Skeletal muscle tissue (tissue), 4 donors: Measurements from ENCODE around the gene TP53. TPM values are rescaled to one million over a fixed set of nuclear protein-coding genes. Genes with fewer than 3 reads are reported as not detected.

ENCODE experiments used
- H3K27ac ChIP-seq: one replicate; pipeline ENCODE4 v1.7.0; 2013; ENCODE audit warnings: mild to moderate bottlenecking, low read depth, low read length, inconsistent platforms
- H3K27me3 ChIP-seq, 3 donors: one replicate each; pipeline ENCODE4 v1.7.0; 2013; ENCODE audit warnings: low read length in 3 of 3; ENCODE audit not compliant: control insufficient read depth in 3 of 3, insufficient read depth in 3 of 3
- H3K36me3 ChIP-seq, 3 donors: one replicate each; pipeline ENCODE4 v1.7.0; 2013; ENCODE audit warnings: low read length in 3 of 3; ENCODE audit not compliant: control insufficient read depth in 3 of 3, insufficient read depth in 3 of 3
- H3K4me1 ChIP-seq, 3 donors: one replicate each; pipeline ENCODE4 v1.7.0; 2013; ENCODE audit warnings: low read length in 3 of 3, mild to moderate bottlenecking in 3 of 3; ENCODE audit not compliant: control insufficient read depth in 3 of 3, insufficient read depth in 3 of 3
- H3K4me3 ChIP-seq, 3 donors: one replicate each; pipeline ENCODE4 v1.7.0; 2013; ENCODE audit warnings: low read length in 3 of 3
- H3K9ac ChIP-seq, 3 donors: one replicate each; pipeline ENCODE4 v1.7.0; 2013; ENCODE audit warnings: low read length in 3 of 3, mild to moderate bottlenecking in 3 of 3, moderate library complexity in 2 of 3, low read depth in 1 of 3
- H3K9me3 ChIP-seq, 3 donors: one replicate each; pipeline ENCODE4 v1.7.0; 2013; ENCODE audit warnings: low read length in 3 of 3; ENCODE audit not compliant: control insufficient read depth in 3 of 3
- total RNA-seq: library from RNA; depleted of rRNA; stranded (reverse); fragments of >200 nt; gene quantifications from one replicate; pipeline ENCODE4 v1.2.3, GENCODE V29; 2014
- donor health status: Osteomylitis.

The TP53 gene
- total RNA-seq, 1 donor from 2014 or later = 13.6 TPM

GRCh38 chr17:7697828-7698588 is 10.7 kb upstream of the TP53 start:
- no peaks in the 10 kb centered on the region for H3K4me1 ChIP-seq
- peaks cover 17 to 20% (median 17%) of the 10 kb centered on the region in 3 donors for H3K36me3 ChIP-seq
- H3K9ac ChIP-seq = no peak overlapping the region
- peaks cover 6 to 7% (median 7%) of the 10 kb centered on the region in 3 donors for H3K27me3 ChIP-seq
- no peak overlapping the region for H3K27ac ChIP-seq
- no peak overlapping the region for H3K4me3 ChIP-seq
- no peaks in the 10 kb centered on the region for H3K9me3 ChIP-seq

DNA sequence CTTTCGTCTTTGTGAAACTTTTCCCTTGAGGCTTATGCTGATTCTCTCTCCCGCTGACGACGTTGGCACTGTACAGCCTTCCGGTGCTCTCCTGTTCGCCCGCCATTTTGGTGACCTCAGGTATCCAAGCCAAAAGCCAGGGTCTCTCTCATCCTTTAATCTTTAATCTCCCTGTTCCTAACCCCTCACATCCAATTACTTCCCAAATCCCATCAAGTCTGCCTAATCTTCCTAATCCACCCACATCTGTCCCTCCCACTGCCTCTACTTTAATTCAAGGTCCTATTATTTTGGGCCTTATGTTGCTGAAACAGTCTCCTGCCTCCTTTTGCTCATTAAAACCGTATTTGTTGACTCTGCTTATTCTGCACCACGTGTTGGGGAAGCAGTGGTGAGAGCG is 8.3 kb upstream of the TP53 start:
- H3K4me3 ChIP-seq = no peak overlapping the region
- H3K36me3 ChIP-seq = peaks cover 0 to 9% (median 4%) of the 10 kb centered on the region in 3 donors
- H3K27me3 ChIP-seq = no peaks in the 10 kb centered on the region
- no peak overlapping the region for H3K9ac ChIP-seq
- H3K27ac ChIP-seq = no peak overlapping the region
- H3K4me1 ChIP-seq = no peaks in the 10 kb centered on the region
- H3K9me3 ChIP-seq = no peaks in the 10 kb centered on the region

GRCh38 chr17:7688808-7689316 is 1.6 kb upstream of the TP53 start:
- H3K9ac ChIP-seq = peak overlapping the region; percentile 85 to 87 (median 87)
- no peaks in the 10 kb centered on the region for H3K9me3 ChIP-seq
- peaks cover 26 to 38% (median 31%) of the 10 kb centered on the region in 3 donors for H3K4me1 ChIP-seq
- H3K27ac ChIP-seq = peak overlapping the region; percentile 70
- H3K36me3 ChIP-seq = peaks cover 0 to 7% (median 0%) of the 10 kb centered on the region in 3 donors
- H3K27me3 ChIP-seq = no peaks in the 10 kb centered on the region
- peak overlapping the region; percentile 85 to 96 (median 95) for H3K4me3 ChIP-seq

GRCh38 chr17:7687908-7688807 is 868 bp upstream of the TP53 start, which contains the start of gene WRAP53:
WRAP53 (plus strand) TSS chr17:7688477; CDS start chr17:7688649, 172 bp downstream.
- H3K4me3 ChIP-seq = peak within 1 kb of the TSS; percentile 95 to 100 (median 97)
- H3K4me1 ChIP-seq = peaks cover 26 to 39% (median 31%) of the 10 kb centered on the region in 3 donors
- H3K27ac ChIP-seq = peak within 1 kb of the TSS; percentile 96
- H3K36me3 ChIP-seq = peaks cover 0 to 7% (median 0%) of the 10 kb centered on the region in 3 donors
- peak within 1 kb of the TSS; percentile 96 to 99 (median 97) for H3K9ac ChIP-seq
- no peaks in the 10 kb centered on the region for H3K27me3 ChIP-seq
- H3K9me3 ChIP-seq = no peaks in the 10 kb centered on the region

- Histone ChIP-seq H3K9ac (peak overlapping the region; percentile 96 to 99 (median 97)), H3K27ac (peak overlapping the region; percentile 96), H3K36me3 (peaks cover 0 to 7% (median 0%) of the 10 kb centered on the region in 3 donors), H3K27me3 (no peaks in the 10 kb centered on the region), H3K9me3 (no peaks in the 10 kb centered on the region), H3K4me3 (peak overlapping the region; percentile 87 to 100 (median 97)), H3K4me1 (peaks cover 26 to 39% (median 31%) of the 10 kb centered on the region in 3 donors)
Measured at GRCh38 chr17:7686222-7687071, 843 bp downstream of the TP53 start.

GRCh38 chr17:7685533-7686221 is 1.6 kb downstream of the TP53 start:
- H3K9me3 ChIP-seq = no peaks in the 10 kb centered on the region
- peaks cover 0 to 7% (median 0%) of the 10 kb centered on the region in 3 donors for H3K36me3 ChIP-seq
- peak overlapping the region; percentile 87 to 100 (median 97) for H3K4me3 ChIP-seq
- H3K27me3 ChIP-seq = no peaks in the 10 kb centered on the region
- H3K27ac ChIP-seq = peak overlapping the region; percentile 96
- H3K9ac ChIP-seq = peak overlapping the region; percentile 96 to 99 (median 97)
- H3K4me1 ChIP-seq = peaks cover 26 to 39% (median 31%) of the 10 kb centered on the region in 3 donors

DNA sequence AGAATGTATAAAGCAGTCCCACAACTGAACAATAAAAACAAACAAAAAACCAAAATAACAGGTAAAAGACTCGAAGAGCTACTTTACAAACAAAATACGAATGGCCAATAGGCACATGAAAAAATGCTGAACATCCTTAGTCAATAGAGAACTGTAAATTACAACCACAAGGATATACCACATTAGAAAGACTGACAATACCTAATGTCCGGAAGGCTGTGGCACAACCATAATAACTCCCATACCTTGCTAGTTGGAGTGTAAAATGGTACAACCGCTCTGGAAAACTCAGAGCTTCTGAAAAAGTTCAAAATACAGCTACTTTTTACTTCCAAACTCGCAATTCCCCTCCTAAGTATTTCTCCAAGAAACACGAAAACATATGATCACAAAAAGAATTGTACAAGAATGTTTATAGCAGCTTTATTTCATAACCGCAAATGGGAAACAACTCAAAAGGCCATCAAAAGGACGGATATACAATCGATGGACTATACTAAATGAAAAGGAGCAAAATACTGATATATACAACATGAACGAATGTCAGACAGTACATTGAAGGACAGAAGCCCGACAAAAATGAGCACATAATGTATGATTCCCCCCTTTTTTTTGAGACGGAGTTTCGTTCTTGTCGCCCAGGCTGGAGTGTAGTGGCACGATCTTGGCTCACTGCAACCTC is 2.3 kb downstream of the TP53 start:
- Histone ChIP-seq H3K9ac (peak overlapping the region; percentile 96 to 99 (median 97)), H3K4me1 (peaks cover 26 to 39% (median 31%) of the 10 kb centered on the region in 3 donors), H3K36me3 (peaks cover 0 to 1% (median 0%) of the 10 kb centered on the region in 3 donors), H3K9me3 (no peaks in the 10 kb centered on the region), H3K27ac (peak overlapping the region; percentile 96), H3K4me3 (peak overlapping the region; percentile 4 to 97 (median 87)), H3K27me3 (no peaks in the 10 kb centered on the region)

DNA sequence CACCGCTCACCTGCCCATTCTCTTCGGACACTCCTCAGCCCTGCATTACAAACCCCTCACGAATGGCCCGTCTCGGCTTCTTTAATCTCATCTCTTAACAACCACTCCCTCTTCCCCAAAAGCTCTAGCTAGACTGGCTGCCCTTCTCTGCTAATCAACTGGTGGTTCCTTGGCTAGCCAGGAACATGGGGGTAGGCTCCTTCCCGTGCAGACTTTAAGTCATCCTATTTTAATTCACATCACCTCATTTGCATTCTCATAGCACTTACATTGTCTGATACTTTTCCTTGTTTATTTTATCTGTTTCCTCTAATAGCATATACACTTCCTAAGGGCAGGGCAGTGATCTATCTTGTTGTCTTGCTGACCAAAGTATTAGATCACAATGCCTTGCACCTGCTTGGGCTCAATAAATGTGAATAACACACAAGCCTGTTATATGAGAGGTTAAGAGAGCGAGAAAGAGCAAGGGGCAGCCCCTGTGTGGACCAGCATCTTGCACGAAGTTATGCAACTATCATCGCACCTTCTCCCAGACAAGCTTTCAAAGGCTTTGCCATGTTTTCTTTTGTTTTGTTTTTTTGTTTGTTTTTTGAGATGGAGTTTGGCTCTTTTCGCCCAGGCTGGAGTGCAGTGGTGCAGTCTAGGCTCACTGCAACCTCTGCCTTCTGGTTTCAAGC is 9.8 kb downstream of the TP53 start:
- Histone ChIP-seq H3K9me3 (peaks cover 0 to 3% (median 2%) of the 10 kb centered on the region in 3 donors), H3K36me3 (peaks cover 24 to 32% (median 26%) of the 10 kb centered on the region in 3 donors), H3K27ac (no peak overlapping the region), H3K4me3 (no peak overlapping the region), H3K27me3 (no peaks in the 10 kb centered on the region), H3K9ac (no peak overlapping the region), H3K4me1 (no peaks in the 10 kb centered on the region)
